Activated CD4-positive, alpha-beta T cell treated with anti-CD3 and anti-CD28 coated beads, Interleukin-2, amount 50 U/mL, for 24 hours (primary cell): Measurements from ENCODE around the gene CEP290.

ENCODE experiments used
- DNase-seq, 2 donors: peaks; one replicate each; pipeline ENCODE4 v3.0.0-alpha.2; 2020; ENCODE audit warnings: low read depth in 1 of 2, low spot score in 1 of 2

Gene CEP290

GRCh38 chr12:88141774-88142609, at the start of gene CEP290, which contains the start of gene TMTC3:
CEP290 (minus strand) TSS chr12:88142088; CDS start chr12:88141307, 781 bp downstream.
TMTC3 (plus strand) TSS chr12:88142307; CDS start chr12:88148316, 6,009 bp downstream.
- DNase-seq, result peak; percentile 73 to 93

GRCh38 chr12:88188180-88188579, 46.3 kb upstream of the CEP290 start:
- DNase-seq, result no peak

- DNase-seq, result no peak
These were observed 45.7 kb upstream of the CEP290 start for GRCh38 chr12:88187571-88187970.

- DNase-seq, result no peak
These were observed 44.1 kb upstream of the CEP290 start for GRCh38 chr12:88185988-88186387.

- DNase-seq, result no peak
These were observed 43.4 kb upstream of the CEP290 start for GRCh38 chr12:88185279-88185678.

GRCh38 chr12:88184196-88184595, 42.3 kb upstream of the CEP290 start:
- DNase-seq, result no peak

- DNase-seq, result no peak
These were observed 40.5 kb upstream of the CEP290 start for GRCh38 chr12:88182416-88182815.

- no peak for DNase-seq
These were observed 40.0 kb upstream of the CEP290 start for GRCh38 chr12:88181881-88182280.

GRCh38 chr12:88179436-88180014, 37.6 kb upstream of the CEP290 start:
- no peak for DNase-seq

- no peak for DNase-seq
These were observed 33.7 kb upstream of the CEP290 start for GRCh38 chr12:88175544-88175943.

GRCh38 chr12:88172844-88173407, 31.0 kb upstream of the CEP290 start:
- DNase-seq, result no peak

- DNase-seq, result no peak
These were observed 25.5 kb upstream of the CEP290 start for GRCh38 chr12:88167384-88167783.

- no peak for DNase-seq
These were observed 24.3 kb upstream of the CEP290 start for GRCh38 chr12:88166179-88166578.

GRCh38 chr12:88163371-88163770, 21.5 kb upstream of the CEP290 start:
- DNase-seq, result no peak

- no peak for DNase-seq
These were observed 14.3 kb upstream of the CEP290 start for GRCh38 chr12:88156075-88156654.

- no peak for DNase-seq
These were observed 12.1 kb upstream of the CEP290 start for GRCh38 chr12:88153959-88154358.

- DNase-seq, result no peak
These were observed 8.2 kb upstream of the CEP290 start for GRCh38 chr12:88150063-88150462.

GRCh38 chr12:88145567-88146505, 3.9 kb upstream of the CEP290 start:
- DNase-seq, result no peak

GRCh38 chr12:88144546-88145468, 2.9 kb upstream of the CEP290 start:
- DNase-seq, result no peak

GRCh38 chr12:88144037-88144436, 2.1 kb upstream of the CEP290 start:
- no peak for DNase-seq
